ENCODE measurements around the gene CDC45.
"Not testable (repeated sequence)": the region's sequence is repeated elsewhere in the genome, so short reads cannot be mapped to it uniquely, and the experiment has no call there.

The CDC45 gene, protein sequence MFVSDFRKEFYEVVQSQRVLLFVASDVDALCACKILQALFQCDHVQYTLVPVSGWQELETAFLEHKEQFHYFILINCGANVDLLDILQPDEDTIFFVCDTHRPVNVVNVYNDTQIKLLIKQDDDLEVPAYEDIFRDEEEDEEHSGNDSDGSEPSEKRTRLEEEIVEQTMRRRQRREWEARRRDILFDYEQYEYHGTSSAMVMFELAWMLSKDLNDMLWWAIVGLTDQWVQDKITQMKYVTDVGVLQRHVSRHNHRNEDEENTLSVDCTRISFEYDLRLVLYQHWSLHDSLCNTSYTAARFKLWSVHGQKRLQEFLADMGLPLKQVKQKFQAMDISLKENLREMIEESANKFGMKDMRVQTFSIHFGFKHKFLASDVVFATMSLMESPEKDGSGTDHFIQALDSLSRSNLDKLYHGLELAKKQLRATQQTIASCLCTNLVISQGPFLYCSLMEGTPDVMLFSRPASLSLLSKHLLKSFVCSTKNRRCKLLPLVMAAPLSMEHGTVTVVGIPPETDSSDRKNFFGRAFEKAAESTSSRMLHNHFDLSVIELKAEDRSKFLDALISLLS

DNA sequence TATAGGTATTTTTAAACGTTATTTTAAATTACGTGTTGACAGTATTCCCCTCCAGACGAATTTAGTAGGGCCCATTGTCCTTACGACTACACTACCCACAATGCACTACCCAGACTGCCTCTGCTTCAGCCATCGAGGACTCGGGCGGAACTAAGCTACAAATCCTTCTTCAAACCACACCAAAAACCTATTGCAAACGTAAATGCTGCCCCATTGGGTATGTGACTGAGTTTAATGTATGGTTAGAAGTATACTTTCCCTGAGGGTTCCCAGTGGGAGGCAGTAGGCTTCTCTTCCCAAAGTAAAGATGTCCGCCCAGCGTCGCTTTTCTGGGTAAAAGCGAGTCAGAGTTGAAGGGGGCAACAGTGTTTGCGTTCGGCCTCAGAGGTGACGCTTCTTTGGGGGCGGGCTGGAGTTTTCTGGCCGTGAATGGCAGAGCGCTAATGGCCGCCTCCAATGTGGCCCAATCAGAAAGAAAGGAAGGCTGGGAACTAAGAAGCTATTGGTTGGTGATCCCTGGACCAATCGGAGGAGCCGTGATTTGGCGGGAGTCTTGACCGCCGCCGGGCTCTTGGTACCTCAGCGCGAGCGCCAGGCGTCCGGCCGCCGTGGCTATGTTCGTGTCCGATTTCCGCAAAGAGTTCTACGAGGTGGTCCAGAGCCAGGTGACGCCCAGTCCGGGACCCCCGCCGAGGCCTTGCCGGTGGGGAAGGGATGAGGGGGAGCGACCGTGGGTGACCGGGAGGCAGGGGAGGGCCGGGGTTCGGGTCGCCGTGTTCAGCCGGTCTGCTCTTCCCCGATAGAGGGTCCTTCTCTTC is at the start of gene CDC45:
CDC45 (plus strand) TSS at position 566 of the 818 bp plus-strand sequence; CDS start at position 615, 49 bp downstream.
- DNase-seq (ENCODE audit: low spot score), result peak; percentile 97

DNA sequence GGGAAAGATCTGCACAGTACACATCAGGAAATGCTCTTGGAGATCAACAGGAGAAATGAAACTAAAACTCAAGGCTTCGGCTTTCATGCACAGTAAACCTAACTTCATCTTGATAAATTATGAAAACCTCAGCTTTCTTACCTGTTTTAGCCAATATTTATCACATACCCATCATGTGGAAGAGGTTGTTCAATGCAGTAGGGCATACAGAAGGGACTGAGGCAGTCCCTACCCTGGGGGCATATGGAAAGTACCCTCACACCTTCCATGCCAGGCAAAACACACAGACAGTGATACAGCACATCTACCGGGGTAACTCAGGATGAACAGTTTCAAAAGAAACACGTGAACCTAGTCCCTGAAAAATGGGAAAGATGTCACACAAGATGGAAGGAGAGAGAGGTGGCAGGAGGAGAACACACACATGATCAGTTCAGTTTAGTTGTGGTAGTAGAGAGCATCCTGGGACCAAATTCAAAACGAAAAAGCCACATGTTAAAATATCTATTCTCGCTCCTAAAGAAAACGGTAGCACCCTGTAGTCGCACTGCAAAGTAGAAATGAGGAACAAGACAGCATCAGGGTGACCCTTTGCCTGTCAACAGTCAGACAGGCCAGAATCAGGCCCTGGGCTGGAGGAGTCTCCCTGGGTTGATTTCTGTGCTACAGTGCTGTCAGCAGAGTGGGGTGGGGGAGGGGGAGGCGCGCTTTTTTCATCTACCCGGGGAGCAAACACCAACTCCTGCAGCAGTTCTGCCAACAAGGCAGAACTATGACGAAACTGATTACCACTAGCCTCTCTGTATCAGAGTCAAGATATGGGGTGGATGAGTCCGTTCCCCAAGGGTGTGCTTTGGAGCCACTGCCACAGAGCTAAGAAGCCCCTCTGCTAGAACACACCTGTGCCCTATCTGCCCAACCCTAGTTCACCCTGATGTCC is 49.5 kb upstream of the CDC45 start:
- DNase-seq (ENCODE audit: low spot score), result peak; percentile 3

DNA sequence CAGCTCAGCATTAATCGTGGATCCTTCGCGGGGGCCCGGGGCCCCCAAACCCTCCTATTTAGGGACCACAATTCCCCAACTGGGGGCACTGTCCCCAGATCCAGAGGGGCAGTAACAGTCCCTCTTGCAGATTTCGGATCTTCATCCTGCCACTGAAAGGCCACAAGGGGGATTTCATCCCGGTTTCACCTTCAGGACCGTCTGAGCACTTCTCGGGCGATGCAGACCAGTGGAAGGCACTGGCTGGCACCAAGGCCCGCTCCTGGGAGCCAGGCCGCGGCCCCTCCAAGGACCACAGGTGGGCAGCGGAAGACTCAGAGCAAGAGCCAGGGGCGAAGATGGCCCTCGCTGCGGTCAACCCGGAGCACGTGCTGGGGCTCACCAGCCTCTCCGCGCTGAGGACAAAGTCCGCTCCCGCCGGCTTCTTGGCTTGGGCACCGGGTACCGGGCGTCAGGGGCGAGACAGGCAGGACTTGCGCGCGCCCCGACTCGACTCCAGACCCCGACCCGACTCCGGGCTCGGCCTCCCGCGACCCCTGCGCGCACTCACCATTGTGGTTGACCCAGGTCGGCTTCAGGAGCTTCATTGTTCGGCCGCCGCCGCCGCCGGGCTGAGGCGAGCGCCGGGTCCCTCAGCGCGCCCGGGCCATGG is 48.7 kb upstream of the CDC45 start:
- peak; percentile 38 for DNase-seq (ENCODE audit: low spot score)

DNA sequence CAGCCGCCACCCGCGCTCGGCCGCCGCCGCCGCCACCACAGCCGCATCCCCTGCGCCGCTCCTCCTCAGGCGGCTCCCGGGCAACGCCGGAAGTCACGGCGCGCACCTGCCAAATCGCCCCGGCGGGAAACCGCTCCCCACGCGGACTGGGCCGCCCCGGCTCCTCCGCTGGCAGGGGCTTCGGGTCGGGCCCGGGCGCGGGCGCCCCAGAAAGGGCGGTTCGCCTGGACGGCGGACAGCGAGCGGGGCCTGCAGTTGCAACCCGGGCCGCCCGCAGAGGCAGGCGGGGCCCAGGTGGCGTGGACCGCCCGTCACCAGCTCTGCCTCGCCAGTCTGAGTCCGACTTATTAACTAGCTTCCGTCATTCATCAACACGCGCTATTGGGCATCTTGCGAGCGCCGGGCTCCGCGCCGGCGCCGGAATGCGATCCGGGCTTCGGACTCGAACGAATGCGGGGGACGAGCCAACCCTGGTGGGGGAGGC is 48.0 kb upstream of the CDC45 start, which contains the start of gene HIRA:
HIRA (minus strand) TSS at position 85 of the 484 bp plus-strand sequence. CDS start 257 bp downstream, outside the sequence.
- DNase-seq (ENCODE audit: low spot score), result peak; percentile 74

DNA sequence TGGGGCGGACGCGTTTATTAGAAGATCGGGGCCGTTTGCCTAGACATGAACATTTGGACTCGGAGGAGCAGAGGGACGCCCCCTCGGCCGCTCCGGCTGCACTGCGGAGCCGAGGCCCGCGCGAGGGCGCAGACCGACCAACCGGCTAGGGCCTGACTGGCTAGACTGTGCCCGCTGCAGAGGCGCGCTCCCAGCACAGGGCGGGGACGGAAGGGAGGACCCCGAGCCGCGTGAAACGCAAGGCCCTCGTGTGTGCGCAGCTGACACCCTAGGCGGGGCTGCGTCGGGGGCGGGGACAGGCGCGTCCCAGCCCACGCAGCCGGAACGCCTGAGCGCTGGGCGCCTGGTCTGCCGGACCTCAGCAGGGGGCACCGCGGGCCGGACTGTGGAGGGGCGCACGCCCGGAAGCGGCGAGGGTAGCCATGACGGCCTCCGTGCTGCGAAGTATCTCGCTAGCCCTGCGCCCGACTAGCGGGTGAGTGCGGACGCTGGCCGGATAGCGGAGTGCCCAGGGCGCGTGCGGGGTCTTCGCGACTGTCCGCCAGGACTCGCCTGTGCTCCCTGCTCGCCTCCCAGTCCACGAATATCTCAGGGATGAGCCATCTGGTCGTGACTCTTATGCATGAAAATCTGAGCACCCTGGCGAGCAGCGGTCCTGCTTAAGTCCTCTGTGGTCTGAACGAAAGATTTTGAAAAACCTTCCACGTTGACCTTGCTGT is 47.4 kb upstream of the CDC45 start, which contains the start of gene MRPL40:
MRPL40 (plus strand) TSS at position 413 of the 719 bp plus-strand sequence; CDS start at position 423, 10 bp downstream.
- peak; percentile 94 for DNase-seq (ENCODE audit: low spot score)

DNA sequence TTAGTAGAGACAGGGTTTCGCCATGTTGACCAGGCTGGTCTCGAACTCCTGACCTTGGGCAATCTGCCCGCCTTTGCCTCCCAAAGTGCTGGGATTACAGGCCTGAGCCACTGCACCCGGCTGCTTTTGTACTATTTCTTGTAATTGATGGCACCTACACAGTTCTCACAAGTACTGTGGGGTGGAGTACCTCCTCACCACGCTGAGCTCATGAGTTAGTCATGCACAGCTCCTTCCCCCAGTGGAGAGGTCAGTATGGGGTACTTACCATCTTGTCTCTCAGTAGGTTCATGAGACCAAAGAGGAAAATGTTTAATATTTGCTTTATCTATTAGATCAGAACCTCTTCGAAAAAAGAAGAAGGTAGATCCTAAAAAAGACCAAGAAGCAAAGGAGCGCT is 45.3 kb upstream of the CDC45 start:
- DNase-seq (ENCODE audit: low spot score), result no peak

GRCh38 chr22:19434829-19435580 is 44.7 kb upstream of the CDC45 start:
- DNase-seq (ENCODE audit: low spot score), result no peak

- DNase-seq (ENCODE audit: low spot score), result not testable (repeated sequence)
Observed at GRCh38 chr22:19436444-19437161, 43.1 kb upstream of the CDC45 start.

GRCh38 chr22:19438298-19438697 is 41.4 kb upstream of the CDC45 start:
- no peak for DNase-seq (ENCODE audit: low spot score)

DNA sequence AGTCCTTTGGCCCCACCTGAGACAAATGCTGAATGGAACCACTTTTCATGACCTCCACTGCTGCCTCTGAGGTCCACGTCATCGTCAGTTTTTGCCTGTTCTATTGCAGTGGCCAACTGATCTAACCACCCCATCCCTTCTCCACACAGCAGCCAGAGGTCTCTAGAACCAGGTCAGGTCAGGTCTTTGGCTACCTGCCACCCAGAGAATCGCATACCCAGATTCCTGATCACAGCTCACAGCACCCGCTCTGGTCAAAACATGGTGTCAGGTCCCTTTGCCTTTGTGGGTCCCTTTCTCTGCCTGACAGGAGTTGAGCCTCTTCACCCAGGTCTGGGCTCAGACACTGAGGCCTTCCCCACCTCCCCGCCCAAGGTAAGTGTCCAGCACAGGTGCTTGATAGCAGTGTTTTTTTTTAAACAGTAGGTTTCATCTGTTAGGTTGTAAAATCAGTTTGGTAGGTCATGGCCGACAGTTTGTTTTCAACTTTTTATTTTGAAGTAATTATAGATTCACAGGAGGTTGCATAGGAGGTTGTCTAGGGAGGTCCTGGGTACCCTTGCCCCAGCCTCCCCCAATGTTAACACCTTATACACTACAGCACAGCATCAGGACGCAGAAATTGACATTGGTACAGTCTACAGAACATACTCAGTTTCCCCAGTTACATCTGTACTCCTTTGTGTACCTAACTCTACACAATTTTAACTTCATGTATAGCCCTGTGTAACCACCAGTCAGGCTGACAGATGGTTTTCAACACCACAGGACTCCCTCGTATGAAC is 39.1 kb upstream of the CDC45 start:
- no peak for DNase-seq (ENCODE audit: low spot score)

DNA sequence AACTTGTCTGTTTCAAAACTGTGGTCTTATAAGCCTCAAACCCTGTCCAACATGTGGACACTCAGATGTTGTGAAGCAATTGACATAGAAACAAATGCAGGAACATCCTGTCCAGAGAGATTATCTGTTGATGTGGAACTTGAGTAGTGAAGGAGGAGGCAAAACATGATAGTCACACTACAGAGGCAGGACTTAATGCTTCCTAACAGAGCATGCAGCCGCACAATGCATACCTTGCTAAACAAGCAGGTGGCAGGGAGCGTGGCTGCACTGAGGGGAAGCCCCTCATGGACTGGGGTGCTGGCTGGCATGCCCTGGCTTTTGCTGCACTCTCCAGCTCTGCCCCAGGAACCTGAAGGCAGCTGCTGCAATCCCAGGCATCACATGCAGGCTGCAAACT is 37.6 kb upstream of the CDC45 start:
- DNase-seq (ENCODE audit: low spot score), result no peak

DNA sequence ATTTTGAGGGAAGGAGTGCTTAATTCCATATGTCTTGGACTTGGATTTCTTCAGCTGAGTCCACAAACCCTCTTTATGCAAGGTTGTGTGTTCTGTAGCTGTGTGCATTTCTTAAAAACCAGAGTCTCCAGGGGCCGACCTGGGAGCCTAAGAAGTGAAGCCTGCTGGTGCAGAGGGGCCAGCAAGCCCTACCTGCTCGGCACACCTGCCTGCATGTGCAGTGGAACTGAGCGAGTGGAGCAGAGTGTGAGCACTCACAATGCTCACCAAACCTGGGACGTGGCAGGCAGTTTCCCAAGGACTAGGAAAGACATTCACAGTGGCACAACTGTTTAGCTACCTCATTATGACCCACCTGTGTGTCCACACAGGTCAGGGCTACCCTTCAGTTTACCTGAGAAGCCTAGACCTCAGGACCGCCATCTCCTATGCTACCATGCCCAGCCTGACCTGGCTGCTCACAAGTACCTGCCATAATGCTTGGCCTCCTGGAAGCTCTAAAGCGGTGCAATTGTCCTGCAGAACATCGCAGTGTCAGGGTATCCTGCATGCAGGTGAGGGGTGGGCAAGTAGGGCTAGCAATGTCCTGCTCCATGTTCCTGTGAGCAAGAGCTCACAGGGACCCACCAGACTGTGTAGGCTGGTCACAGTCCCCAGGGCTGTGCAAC is 36.0 kb upstream of the CDC45 start:
- no peak for DNase-seq (ENCODE audit: low spot score)

DNA sequence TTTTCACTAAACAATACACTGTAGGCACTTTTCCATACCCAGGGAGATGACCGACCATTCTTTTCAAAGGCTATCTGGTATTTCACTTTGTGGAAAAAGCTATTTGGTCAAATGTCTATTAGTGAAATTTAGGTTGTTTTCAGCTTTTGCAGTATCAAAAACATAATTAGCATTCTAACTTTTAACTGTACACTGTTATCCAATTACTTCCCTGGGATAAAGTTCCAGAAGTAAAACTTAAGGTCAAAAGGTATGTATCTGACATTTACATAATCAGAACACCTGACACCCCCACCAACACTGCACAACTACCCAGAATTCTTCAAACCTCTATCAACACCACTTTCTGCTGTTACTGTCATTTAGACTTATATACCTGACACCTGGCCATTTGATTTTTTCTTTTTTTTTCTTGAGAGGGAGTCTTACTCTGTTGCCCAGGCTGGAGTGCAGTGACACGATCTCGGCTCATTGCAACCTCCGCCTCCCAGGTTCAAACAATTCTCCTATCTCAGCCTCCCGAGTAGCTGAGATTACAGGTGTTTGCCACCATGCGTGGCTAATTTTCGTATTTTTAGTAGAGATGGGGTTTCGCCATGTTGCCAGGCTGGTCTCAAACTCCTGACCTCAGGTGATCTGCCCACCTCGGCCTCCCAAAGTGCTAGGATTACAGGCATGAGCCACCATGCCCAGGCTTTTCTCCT is 34.3 kb upstream of the CDC45 start:
- DNase-seq (ENCODE audit: low spot score), result not testable (repeated sequence)

DNA sequence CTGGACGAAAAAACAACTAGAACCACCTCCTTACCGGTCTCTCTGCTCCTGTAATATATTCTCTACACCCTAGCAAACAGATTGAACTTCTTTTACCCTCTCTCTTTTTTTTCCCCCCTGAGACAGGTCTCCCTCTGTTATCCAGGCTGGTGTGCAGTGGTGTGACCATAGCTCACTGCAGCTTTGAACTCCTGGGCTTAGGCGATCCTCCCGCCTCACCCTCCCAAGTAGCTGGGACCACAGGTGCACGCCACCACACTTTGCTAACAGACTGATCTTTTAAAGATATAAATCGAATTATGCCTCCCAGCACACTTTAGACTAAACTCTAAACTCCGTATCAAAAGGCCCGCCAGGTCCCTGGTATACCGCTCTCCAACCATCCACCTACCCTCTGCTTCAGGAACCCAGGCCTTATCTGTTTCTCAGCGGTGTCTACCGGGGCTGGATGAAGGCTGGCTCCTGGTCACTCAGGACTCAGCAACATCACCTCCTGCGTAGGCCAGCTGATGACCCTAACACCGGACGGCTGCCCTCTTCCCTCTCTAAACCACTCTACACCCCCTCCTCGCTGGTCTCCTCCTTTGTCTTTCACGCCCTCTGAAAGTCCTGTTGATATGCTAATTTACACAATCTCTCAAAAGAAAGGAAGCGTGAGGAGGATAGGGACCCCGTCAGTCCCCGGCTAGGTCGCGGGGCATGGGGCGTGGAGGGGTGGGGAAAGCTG is 33.0 kb upstream of the CDC45 start:
- no peak for DNase-seq (ENCODE audit: low spot score)

DNA sequence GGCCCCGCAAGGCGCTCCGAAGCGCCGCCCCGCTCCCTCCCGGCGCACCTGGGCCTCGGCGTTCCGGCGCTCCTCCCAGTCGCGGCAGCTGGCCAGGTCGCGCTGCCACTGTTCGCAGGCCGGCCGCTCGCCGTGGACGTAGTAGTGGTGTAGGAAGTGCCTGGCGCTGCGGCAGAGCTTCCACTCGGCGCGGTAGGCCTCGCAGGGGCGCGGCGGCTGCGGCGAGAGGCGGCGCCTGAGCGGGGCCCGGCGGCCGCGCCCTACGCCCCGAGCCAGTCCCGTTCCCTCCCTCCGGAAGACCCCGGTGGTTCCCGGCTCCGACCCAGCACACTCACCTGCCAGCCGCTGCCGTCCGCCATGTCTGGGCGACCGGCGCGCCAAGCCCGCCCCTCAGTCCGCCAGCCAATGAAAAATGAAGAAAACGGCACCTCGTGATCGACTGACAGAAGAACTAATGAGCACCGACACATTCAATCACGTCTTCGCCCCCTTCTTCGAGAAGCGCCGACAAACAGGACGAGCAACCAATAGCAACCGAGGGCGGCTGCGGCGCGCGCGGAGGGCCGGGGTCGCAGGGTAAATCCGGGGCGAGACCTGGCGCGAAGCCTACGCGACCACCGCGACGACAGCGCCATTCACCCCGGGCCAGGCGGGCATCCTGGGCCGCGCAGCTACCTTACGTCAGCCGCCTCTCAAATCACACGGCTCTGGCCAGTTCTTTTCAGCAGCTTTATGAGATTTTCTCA is 32.2 kb upstream of the CDC45 start, which contains the start of gene C22orf39:
C22orf39 (minus strand) TSS at position 382 of the 746 bp plus-strand sequence; CDS start at position 359, 23 bp downstream.
- DNase-seq (ENCODE audit: low spot score), result peak; percentile 93

All from LoVo (cell line).